ENCODE data around the gene ILF2.

DNA sequence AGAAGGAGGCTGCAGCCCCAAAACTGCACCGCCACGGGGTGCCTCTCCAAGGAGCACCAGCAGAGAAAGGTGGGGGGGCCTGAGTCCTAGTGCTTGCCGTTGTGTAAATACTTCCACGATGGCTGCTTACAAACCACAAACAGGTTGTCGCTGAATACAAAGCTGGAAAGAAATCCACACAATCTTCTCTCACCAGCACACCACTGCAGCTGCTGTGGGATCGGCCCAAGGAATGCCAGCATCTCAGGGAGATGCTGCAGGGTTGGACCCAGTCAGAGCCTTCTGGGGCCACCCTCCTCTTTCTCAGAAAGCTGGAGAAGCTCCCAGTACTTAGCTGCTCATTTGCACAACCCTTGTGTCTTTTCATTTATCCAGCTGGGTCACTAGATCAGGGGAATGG, 51.6 kb downstream of the ILF2 start:
- TF ChIP-seq CTCF (conservative IDR thresholded peaks at IDR 0.05; ENCODE audit: low read depth, low read length) (no peak), EZH2 (IDR thresholded peaks at IDR 0.05; ENCODE audit: borderline replicate concordance, low read depth, low read length, poor library complexity, severe bottlenecking) (no peak)

Measured in A673 (cell line).